HG03045 (cell line): Measurements from ENCODE around the gene AFF3.
"Not testable (repeated sequence)": the region's sequence is repeated elsewhere in the genome, so short reads cannot be mapped to it uniquely, and the experiment has no call there.

ENCODE experiments used
- ATAC-seq: cut with Tn5 transposase; IDR thresholded peaks from one replicate; pipeline ENCODE4 v1.9.1; 2021; ENCODE audit warnings: mild to moderate bottlenecking, moderate library complexity; ENCODE audit not compliant: unreplicated experiment

AFF3 gene

DNA sequence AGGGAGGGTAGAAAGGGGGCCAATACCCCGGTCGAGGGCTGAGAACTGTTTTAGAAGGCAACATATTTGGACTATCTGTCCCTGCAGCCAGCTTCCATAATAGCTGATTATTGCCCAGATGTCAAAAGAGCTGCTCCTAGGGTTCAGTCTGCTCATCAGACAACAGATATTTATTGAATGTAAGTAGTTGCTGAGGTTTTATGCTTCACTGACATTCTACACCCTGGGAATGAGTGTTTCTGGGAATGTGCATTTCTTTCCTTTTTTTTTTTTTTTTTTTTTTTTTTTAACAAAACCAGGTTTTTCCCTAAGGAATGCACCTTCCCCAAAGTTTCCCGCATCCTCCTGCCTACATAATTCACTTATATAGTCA, 33.8 kb downstream of the AFF3 start:
- not testable (repeated sequence) for ATAC-seq

DNA sequence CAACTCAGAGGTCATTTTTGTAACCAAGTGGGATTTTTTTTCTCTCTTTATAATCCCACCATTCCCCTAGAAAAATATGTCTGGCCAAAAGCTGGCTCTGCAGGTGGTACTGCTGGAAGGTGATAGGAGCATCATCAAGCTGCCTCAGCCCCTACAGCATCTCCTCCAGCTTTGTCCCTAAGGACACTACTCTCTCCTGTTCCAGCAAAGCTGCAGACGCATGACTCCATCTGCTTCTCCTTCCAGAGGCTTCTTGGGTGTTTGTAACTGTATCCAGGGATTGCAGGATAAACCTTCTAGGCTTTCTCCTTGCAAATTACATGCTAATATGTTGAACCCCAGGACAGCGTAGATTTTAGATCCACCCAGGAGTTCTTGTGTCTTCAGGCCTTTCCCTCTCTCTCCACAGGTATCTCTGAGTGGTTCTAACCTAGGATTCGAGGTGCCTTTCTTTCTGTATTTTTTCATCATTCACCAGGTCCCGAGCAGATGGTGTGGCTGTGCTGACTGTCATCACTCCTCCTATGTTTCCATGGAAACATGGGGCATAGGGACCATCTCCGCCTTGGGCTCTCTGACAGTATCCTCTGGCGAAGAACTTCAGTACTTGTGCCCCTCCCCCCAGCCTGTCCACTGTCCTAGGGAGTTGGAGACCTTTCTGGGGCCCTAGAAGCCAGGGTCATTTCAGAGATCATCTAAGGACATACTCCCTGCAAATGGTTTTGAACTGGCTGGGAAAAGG, 34.3 kb downstream of the AFF3 start:
- no peak for ATAC-seq

- no peak for ATAC-seq
Measured at GRCh38 chr2:100107440-100107839, 35.0 kb downstream of the AFF3 start.

GRCh38 chr2:100106460-100106859, 35.9 kb downstream of the AFF3 start:
- no peak for ATAC-seq

DNA sequence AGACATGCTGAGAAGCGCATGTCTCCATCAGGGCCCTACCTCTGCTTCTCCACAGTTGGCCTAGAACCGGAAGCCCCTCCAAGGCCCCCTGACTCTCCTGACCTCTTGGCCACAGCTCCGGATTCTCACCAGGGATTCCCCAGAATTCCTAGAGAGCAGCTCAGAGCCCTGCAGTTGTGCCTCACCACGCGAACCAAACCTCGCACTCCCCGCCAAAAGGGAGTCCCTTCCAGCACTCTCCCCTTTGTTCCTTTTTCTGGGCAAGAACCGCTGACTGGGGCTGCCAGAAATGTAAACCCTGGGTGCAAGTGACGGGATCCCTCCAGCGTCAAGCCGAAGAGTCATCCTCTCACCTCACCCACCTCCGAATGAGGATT, 36.7 kb downstream of the AFF3 start:
- no peak for ATAC-seq

GRCh38 chr2:100104718-100105677, 37.4 kb downstream of the AFF3 start:
- no peak for ATAC-seq

GRCh38 chr2:100104265-100104664, 38.1 kb downstream of the AFF3 start:
- ATAC-seq: not testable (repeated sequence)

GRCh38 chr2:100103527-100104252, 38.7 kb downstream of the AFF3 start:
- not testable (repeated sequence) for ATAC-seq

GRCh38 chr2:100102466-100103180, 39.8 kb downstream of the AFF3 start:
- ATAC-seq: not testable (repeated sequence)

DNA sequence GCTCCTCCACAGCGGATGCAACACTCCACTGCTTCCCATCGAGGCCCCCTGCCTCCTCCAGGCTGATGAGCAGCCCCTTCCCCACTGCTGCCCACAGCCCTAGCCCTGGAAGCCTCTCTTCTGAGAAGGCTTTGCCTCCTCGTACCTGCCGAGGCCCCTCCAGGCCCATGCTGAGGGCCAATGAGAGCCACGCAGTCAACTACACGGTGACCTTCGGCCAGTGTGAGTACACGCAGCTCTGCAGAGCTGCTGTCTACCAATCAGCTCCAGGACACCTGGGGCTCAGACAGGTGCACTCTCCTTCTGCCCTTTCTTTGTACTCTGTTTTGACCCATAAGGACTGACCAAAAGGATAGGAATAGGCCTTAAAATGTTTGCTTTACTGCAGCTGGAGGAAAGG, 43.5 kb downstream of the AFF3 start:
- not testable (repeated sequence) for ATAC-seq

DNA sequence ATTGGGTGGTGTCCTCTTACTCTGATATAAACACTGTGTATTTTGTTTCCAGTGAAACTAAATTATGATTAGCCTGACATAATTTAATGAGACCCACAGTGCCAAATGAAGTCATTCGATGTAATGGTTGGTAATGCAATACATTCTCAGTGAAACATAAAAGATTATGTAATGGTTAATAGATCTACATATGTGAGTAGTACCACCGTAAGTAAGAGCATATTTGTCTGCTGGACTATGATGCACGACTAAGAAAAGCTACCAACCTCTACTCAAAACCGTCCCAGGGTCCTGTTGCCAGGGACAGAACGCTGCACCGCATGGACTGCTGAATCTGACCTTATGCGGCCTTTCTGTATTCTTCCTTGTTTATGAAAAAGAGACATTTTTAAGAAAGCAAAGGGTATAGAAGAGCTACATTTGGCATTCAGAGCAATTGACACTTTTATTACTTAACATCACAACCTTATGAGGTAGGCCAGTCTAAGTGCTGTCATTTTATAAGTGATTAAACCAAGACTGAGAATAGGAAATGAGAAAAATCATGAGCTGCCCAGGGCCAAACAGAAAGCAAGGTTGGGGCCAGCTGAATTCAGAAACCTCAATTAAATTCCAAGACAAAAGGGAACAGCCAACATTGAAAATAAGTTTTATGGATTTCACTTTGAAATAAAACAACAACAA, 44.6 kb downstream of the AFF3 start:
- not testable (repeated sequence) for ATAC-seq

DNA sequence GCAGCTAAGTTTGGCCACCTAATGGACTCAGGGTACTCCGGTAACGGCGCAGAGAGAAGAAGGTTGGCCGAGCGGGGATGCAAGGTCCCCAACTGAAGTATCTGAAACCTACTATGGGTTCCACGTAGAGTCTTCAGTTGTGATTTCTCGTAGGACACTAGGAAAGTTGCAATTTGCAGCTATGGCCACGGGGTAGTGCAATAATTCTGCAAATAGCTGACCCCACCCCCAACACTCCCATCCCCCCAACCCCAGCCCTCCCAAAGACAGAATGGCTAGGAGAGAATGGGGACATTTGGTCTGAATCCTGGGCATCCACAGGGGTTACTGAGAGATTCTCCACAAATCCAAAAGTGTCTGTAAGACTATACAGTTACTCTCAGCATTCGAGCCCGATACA, 46.5 kb downstream of the AFF3 start:
- ATAC-seq: not testable (repeated sequence)

DNA sequence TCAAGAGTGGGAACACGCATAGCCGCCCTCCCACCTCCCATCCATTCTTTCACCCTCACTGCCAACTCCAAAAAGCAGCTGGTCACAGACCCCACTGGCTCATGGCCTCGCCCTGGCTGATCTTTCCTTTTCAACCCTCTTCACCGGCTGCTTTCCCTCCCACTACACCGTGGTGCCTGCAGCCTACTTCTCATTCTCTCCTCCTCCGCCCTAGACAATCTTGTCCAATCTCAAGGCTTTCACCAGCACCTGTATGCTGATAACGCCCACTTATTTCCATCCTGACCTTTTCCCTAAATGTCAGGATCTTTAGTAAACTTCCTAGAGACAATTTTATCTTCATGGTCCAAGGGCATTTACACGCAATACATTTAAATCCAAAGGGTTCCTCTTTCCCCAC, 50.6 kb downstream of the AFF3 start:
- ATAC-seq: not testable (repeated sequence)

DNA sequence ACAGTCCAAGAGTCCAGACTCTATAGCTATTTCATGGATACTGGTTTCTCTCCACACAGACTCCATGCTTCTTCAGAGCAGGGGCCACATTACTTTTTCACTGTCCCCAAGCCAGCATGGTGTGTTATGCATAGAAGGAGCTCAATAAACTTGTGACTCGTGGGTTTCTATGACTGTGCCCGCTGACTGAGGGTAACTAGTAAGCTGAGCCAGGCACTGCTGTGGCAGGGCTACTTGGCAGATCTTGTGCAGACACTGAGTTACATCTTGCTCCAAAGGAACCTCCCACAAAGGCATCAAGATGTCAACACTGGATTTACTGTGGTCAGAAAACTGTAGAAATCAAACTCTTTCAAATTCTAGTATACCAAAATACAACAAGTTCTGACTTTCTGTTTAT, 56.6 kb downstream of the AFF3 start:
- not testable (repeated sequence) for ATAC-seq

GRCh38 chr2:100083421-100084216, 58.8 kb downstream of the AFF3 start:
- not testable (repeated sequence) for ATAC-seq

- not testable (repeated sequence) for ATAC-seq
Measured at GRCh38 chr2:100082302-100082978, 60.0 kb downstream of the AFF3 start.

GRCh38 chr2:100077935-100078334, 64.5 kb downstream of the AFF3 start:
- no peak for ATAC-seq

DNA sequence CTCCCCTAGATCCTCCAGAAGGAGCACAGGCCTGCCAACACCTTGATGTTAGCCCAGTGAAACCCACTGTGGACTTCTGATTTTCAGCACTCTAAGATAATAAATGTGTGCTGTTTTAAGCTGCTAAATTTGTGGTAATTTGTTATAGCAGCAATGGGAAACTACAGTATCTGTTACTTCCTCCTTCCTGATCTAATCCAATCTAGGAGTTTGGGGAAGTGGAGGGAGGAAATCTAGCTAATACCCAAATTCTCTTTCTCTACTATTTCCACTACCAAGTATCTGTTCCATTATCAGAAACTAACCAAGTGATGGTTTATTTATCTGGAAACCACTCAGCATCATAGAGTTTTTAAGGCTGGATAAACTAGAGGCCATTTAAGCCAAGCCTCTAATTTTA, 64.9 kb downstream of the AFF3 start:
- no peak for ATAC-seq

- no peak for ATAC-seq
Measured at GRCh38 chr2:100075532-100075931, 66.9 kb downstream of the AFF3 start.
